Endothelial cell of umbilical vein (primary cell): ENCODE results near the gene ARPC1B. TPM values are rescaled to one million over a fixed set of nuclear protein-coding genes. Genes with fewer than 3 reads are reported as not detected.

Experiments
- BruUV-seq: library from RNA; stranded (reverse); fragments of 400-500 nt; replicated peaks from 2 replicates; lab custom pipeline; 2021; lab: Mats Ljungman, UMichigan
- CTCF ChIA-PET: fragments of 300-600, 350-600 bp; sonication (Branson Sonifier 250); formaldehyde crosslinking; loops from one replicate; lab custom pipeline; 2021; ENCODE audit warnings: antibody characterized with exemption, inconsistent platforms; lab: Charles Lee
- POLR2A ChIA-PET: fragments of 300-600, 350-600 bp; sonication (Branson Sonifier 250); formaldehyde crosslinking; loops from one replicate; lab custom pipeline; 2021; ENCODE audit warnings: antibody characterized with exemption, inconsistent platforms; lab: Charles Lee
- DNase-seq: peaks from one replicate; pipeline ENCODE4 v3.0.0-alpha.2; 2011; ENCODE audit warnings: low read depth, low spot score
- FAIRE-seq: peaks from 2 replicates; lab custom pipeline; 2011; peaks lifted over from hg19 to GRCh38; lab: Jason Lieb, UNC
- H2AFZ ChIP-seq: 2 replicates; pipeline ENCODE4 v1.6.0; 2012; ENCODE audit warnings: low read depth, low read length, control low read depth, inconsistent platforms
- H3K27ac ChIP-seq: 2 replicates; pipeline ENCODE4 v1.5.1; 2011; ENCODE audit warnings: low read depth, mild to moderate bottlenecking, control low read depth, low read length, moderate library complexity; ENCODE audit not compliant: insufficient read depth
- H3K27me3 ChIP-seq, 2 experiments: 2 replicates each; pipeline versions ENCODE4 v1.6.0 to v1.6.1; 2011; ENCODE audit warnings: low read length in 2 of 2, mixed read lengths in 1 of 2; ENCODE audit not compliant: control insufficient read depth in 2 of 2, insufficient read depth in 2 of 2
- H3K36me3 ChIP-seq, 2 experiments: 2 replicates in 1 of 2; 3 replicates in 1 of 2; pipeline ENCODE4 v1.5.1; 2011; ENCODE audit warnings: low read length in 2 of 2, mild to moderate bottlenecking in 1 of 2, moderate library complexity in 1 of 2; ENCODE audit not compliant: control insufficient read depth in 2 of 2, insufficient read depth in 2 of 2; ENCODE audit errors: extremely low read depth in 1 of 2
- H3K4me1 ChIP-seq: 3 replicates; pipeline ENCODE4 v1.5.1; 2011; ENCODE audit warnings: mild to moderate bottlenecking, low read length; ENCODE audit not compliant: control insufficient read depth, insufficient read depth; ENCODE audit errors: extremely low read depth
- H3K4me2 ChIP-seq: 2 replicates; pipeline ENCODE4 v1.6.1; 2011; ENCODE audit warnings: low read length, control low read depth, mixed read lengths; ENCODE audit not compliant: insufficient read depth
- H3K4me3 ChIP-seq, 3 experiments: fragments of 200-600 bp in 1 of 3; sonication (generic), shearing (Covaris generic) in 1 of 3; replicated peaks in 1 of 3; 2 replicates each; pipeline ENCODE4 v1.5.1; 2011 to 2016; ENCODE audit warnings: control low read depth in 3 of 3, low read length in 3 of 3, mild to moderate bottlenecking in 2 of 3, inconsistent platforms in 1 of 3, low read depth in 1 of 3, moderate library complexity in 1 of 3; ENCODE audit not compliant: insufficient read depth in 1 of 3
- H3K79me2 ChIP-seq: 2 replicates; pipeline ENCODE4 v1.6.0; 2012; ENCODE audit warnings: low read length, inconsistent platforms; ENCODE audit not compliant: control insufficient read depth, insufficient read depth
- H3K9ac ChIP-seq: replicated peaks from 2 replicates; pipeline ENCODE3; 2011; ENCODE audit warnings: low read length, control low read depth; ENCODE audit not compliant: insufficient read depth; ENCODE audit errors: extremely low read depth
- H3K9me1 ChIP-seq: replicated peaks from 3 replicates; pipeline ENCODE4 v1.6.0; 2011; ENCODE audit warnings: mild to moderate bottlenecking, low read length; ENCODE audit not compliant: control insufficient read depth, insufficient read depth; ENCODE audit errors: extremely low read depth
- H3K9me3 ChIP-seq: replicated peaks from 2 replicates; pipeline ENCODE4 v1.5.1; 2012; ENCODE audit warnings: low read length, inconsistent platforms; ENCODE audit not compliant: control insufficient read depth, insufficient read depth
- H4K20me1 ChIP-seq: replicated peaks from 2 replicates; pipeline ENCODE3; 2011; ENCODE audit warnings: mild to moderate bottlenecking, low read length; ENCODE audit not compliant: control insufficient read depth, insufficient read depth; ENCODE audit errors: extremely low read depth
- JUN ChIP-seq: IDR thresholded peaks from 2 replicates; pipeline ENCODE4 v1.6.1; 2011; ENCODE audit warnings: borderline replicate concordance, low read depth; ENCODE audit not compliant: insufficient read length, insufficient read depth
- MYC ChIP-seq: IDR thresholded peaks from one replicate; pipeline ENCODE4 v1.6.1; 2011; ENCODE audit warnings: mild to moderate bottlenecking, low read depth, low read length
- POLR2A ChIP-seq: IDR thresholded peaks from 2 replicates; pipeline ENCODE4 v1.6.1; 2012; ENCODE audit warnings: low read depth, mild to moderate bottlenecking, control low read depth, low read length
- POLR2AphosphoS5 ChIP-seq: IDR thresholded peaks from 2 replicates; pipeline ENCODE4 v1.6.1; 2012; ENCODE audit warnings: low read depth, mild to moderate bottlenecking, control low read depth, low read length, moderate library complexity; ENCODE audit not compliant: insufficient read depth
- dilution Hi-C: fragments of 300-500 bp; cut with MboI; formaldehyde crosslinking; loops from one replicate; pipeline ENCODE4 v1.15.0; 2019; ENCODE audit warnings: low sequenced_read_pairs; ENCODE audit not compliant: extremely low pct_ligation_motif_present
- intact Hi-C: fragments of 100-400 bp; cut with micrococcal nuclease; formaldehyde crosslinking; loops from one replicate; pipeline ENCODE4 v1.10.0; 2022
- polyA plus RNA-seq, 4 experiments: library from polyadenylated mRNA; depleted of rRNA in 3 of 4; stranded (reverse) in 3 of 4; unstranded in 1 of 4; fragments of >200 nt; gene quantifications; 2 replicates each; pipeline versions ENCODE4 v1.2.1 to v1.2.3, GENCODE V29; 2011 to 2012; ENCODE audit warnings: missing spikeins in 1 of 4
- total RNA-seq: library from RNA; stranded (reverse); gene quantifications from 2 replicates; pipeline ENCODE4 v1.2.3, GENCODE V29; 2021

The ARPC1B gene
- total and polyA plus RNA-seq, 2 donors (not counting 3 experiments of a cell fraction or from before 2014, with no cell fraction given), result 232 to 831 TPM

- H3K9me1 ChIP-seq, result no peaks in the 10 kb centered on the region
- intact Hi-C loops, result loop anchor here (2.0 kb wide), 1 partner anchor 13 kb away; no protein-coding TSS in a partner anchor
- peaks cover 5% of the 10 kb centered on the region for H3K79me2 ChIP-seq
- dilution Hi-C loops, result no loop called here
- POLR2A ChIA-PET, result interaction anchor here (0.7 kb wide), 1 partner anchor 452 kb away, joined by 3 read pairs; no protein-coding TSS in a partner anchor
- no peaks in the 10 kb centered on the region for H4K20me1 ChIP-seq
- H3K27me3 ChIP-seq, result no peaks in the 10 kb centered on the region
- no peak overlapping the region for H2AFZ ChIP-seq
- DNase-seq, result no peak
- CTCF ChIA-PET, result interaction anchor here (0.9 to 3.7 kb wide), 2 partner anchors 9 to 27 kb away, joined by 3 to 11 read pairs; no protein-coding TSS in a partner anchor
- H3K27ac ChIP-seq, result no peak overlapping the region
- H3K4me2 ChIP-seq, result peak overlapping the region; percentile 21
- no peak overlapping the region for H3K4me3 ChIP-seq
- FAIRE-seq, result no peak
- peaks cover 24 to 46% of the 10 kb centered on the region in 2 experiments for H3K36me3 ChIP-seq
- BruUV-seq, result no TSS peak
- H3K9ac ChIP-seq, result no peak overlapping the region
- H3K4me1 ChIP-seq, result peaks cover 16% of the 10 kb centered on the region
- no peaks in the 10 kb centered on the region for H3K9me3 ChIP-seq
- TF ChIP-seq JUN, result no peak
Measured at GRCh38 chr7:99392046-99392445, 17.5 kb downstream of the ARPC1B start.

- H3K27ac ChIP-seq, result peak overlapping the region; percentile 31
- FAIRE-seq (peak; percentile 88), DNase-seq (peak; percentile 50)
- peak overlapping the region in 1 of 3 experiments; percentile 40 for H3K4me3 ChIP-seq
- POLR2A ChIA-PET, result no interaction called here
- no peaks in the 10 kb centered on the region for H3K27me3 ChIP-seq
- TF ChIP-seq MYC (no peak), POLR2AphosphoS5 (peak; percentile 61), POLR2A (peak; percentile 35)
- BruUV-seq, result no TSS peak
- H3K4me2 ChIP-seq, result peak overlapping the region; percentile 21
- peaks cover 23 to 51% of the 10 kb centered on the region in 2 experiments for H3K36me3 ChIP-seq
- H4K20me1 ChIP-seq, result no peaks in the 10 kb centered on the region
- peaks cover 16% of the 10 kb centered on the region for H3K4me1 ChIP-seq
- H3K79me2 ChIP-seq, result peaks cover 5% of the 10 kb centered on the region
- dilution Hi-C loops (no loop called here), intact Hi-C loops (loop anchor here (2.0 kb wide), 1 partner anchor 14 kb away; no protein-coding TSS in a partner anchor)
- H2AFZ ChIP-seq, result no peak overlapping the region
- no peaks in the 10 kb centered on the region for H3K9me1 ChIP-seq
- no peak overlapping the region for H3K9ac ChIP-seq
- H3K9me3 ChIP-seq, result no peaks in the 10 kb centered on the region
- CTCF ChIA-PET, result interaction anchor here (0.9 to 3.7 kb wide), 2 partner anchors 8 to 28 kb away, joined by 3 to 11 read pairs; no protein-coding TSS in a partner anchor
Measured at GRCh38 chr7:99392659-99393354, 18.3 kb downstream of the ARPC1B start.
